MM.1S (cell line): ENCODE data around the gene ACOD1.

Experiments
- DNase-seq: peaks from one replicate; pipeline ENCODE4 v3.0.0-alpha.2; 2015
- H2AFZ ChIP-seq: fragments of 300-600 bp; sonication (generic); 2 replicates; pipeline ENCODE4 v1.6.0; 2016; ENCODE audit warnings: antibody characterized with exemption, low read length
- H3F3A ChIP-seq: fragments of 300-600 bp; sonication (generic); 2 replicates; pipeline ENCODE4 v1.6.1; 2016; ENCODE audit warnings: mild to moderate bottlenecking, antibody characterized with exemption, low read length, moderate library complexity, mixed read lengths; ENCODE audit not compliant: insufficient read depth
- H3K27ac ChIP-seq: fragments of 300-600 bp; sonication (generic); 2 replicates; pipeline ENCODE4 v1.5.1; 2016; ENCODE audit warnings: mild to moderate bottlenecking, low read length
- H3K27me3 ChIP-seq: fragments of 300-600 bp; sonication (generic); replicated peaks from 2 replicates; pipeline ENCODE4 v1.6.0; 2016; ENCODE audit warnings: low read length; ENCODE audit not compliant: insufficient read depth
- H3K36me3 ChIP-seq: fragments of 300-600 bp; sonication (generic); replicated peaks from 2 replicates; pipeline ENCODE4 v1.6.1; 2016; ENCODE audit warnings: mild to moderate bottlenecking, low read length, mixed read lengths; ENCODE audit not compliant: insufficient read depth
- H3K4me1 ChIP-seq: fragments of 300-600 bp; sonication (generic); 2 replicates; pipeline ENCODE4 v1.6.1; 2016; ENCODE audit warnings: low read length, mixed read lengths
- H3K4me2 ChIP-seq: fragments of 300-600 bp; sonication (generic); 2 replicates; pipeline ENCODE4 v1.6.0; 2016; ENCODE audit warnings: low read depth, low read length
- H3K4me3 ChIP-seq: fragments of 300-600 bp; sonication (generic); 2 replicates; pipeline ENCODE4 v1.5.1; 2016; ENCODE audit warnings: low read length, mixed read lengths
- H3K79me2 ChIP-seq: fragments of 300-600 bp; sonication (generic); 2 replicates; pipeline ENCODE4 v1.6.1; 2016; ENCODE audit warnings: mixed run types, low read length, mixed read lengths
- H3K9ac ChIP-seq: fragments of 300-600 bp; sonication (generic); 2 replicates; pipeline ENCODE4 v1.6.1; 2016; ENCODE audit warnings: low read length, mixed read lengths
- H3K9me2 ChIP-seq: fragments of 300-600 bp; sonication (generic); replicated peaks from 2 replicates; pipeline ENCODE4 v1.6.1; 2016; ENCODE audit warnings: mild to moderate bottlenecking, low read length, mixed read lengths; ENCODE audit not compliant: insufficient read depth
- H3K9me3 ChIP-seq: fragments of 300-600 bp; sonication (generic); replicated peaks from 2 replicates; pipeline ENCODE4 v1.6.1; 2016; ENCODE audit warnings: mild to moderate bottlenecking, low read length, mixed read lengths; ENCODE audit not compliant: insufficient read depth
- H4K20me1 ChIP-seq: fragments of 300-600 bp; sonication (generic); 2 replicates; pipeline ENCODE4 v1.6.1; 2016; ENCODE audit warnings: mild to moderate bottlenecking, low read length, moderate library complexity, mixed read lengths; ENCODE audit not compliant: insufficient read depth
- EZH2 ChIP-seq: fragments of 300-600 bp; sonication (generic); optimal IDR thresholded peaks from 2 replicates; pipeline ENCODE3; 2017; ENCODE audit warnings: low read depth, mild to moderate bottlenecking, antibody characterized with exemption, low read length, mixed read lengths
- EZH2phosphoT487 ChIP-seq: fragments of 300-600 bp; sonication (generic); IDR thresholded peaks from 2 replicates; pipeline ENCODE4 v1.6.1; 2018; ENCODE audit warnings: antibody characterized with exemption, low read length
- TF ChIP-seq, protein P1 (sequence below): fragments of 300-600 bp; sonication (generic); IDR thresholded peaks from 2 replicates; pipeline ENCODE4 v1.5.1; 2016; ENCODE audit warnings: antibody characterized with exemption, low read length, mixed read lengths

The ACOD1 gene

DNA sequence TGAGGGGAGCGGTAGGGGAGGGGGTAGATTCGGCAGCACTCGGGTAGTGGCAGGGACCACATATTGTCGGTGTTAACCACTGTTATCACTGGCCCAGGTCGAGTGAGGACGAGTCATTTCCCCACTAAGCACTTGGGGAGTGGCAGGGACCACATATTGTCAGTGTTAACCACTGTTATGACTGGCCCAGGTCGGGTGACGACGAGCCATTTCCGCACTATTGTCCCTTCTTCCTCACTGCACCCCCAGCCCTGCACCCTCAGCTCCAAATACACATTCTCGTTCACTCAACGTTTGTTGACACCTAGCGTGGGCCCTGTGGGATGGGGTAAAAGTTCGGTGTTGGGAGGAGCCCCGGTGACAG, 43.1 kb downstream of the ACOD1 start:
- Histone ChIP-seq H3K27ac (peak overlapping the region; percentile 79; the same call in 1 of the 2 replicates), H3K9me2 (no peaks in the 10 kb centered on the region), H3F3A (peaks cover 8% of the 10 kb centered on the region; the same call in 1 of the 2 replicates), H3K4me1 (0 out of 2 replicates have a peak, but pooled peaks cover 4% of the 10 kb centered on the region), H3K79me2 (peaks cover 16% of the 10 kb centered on the region; the same call in 1 of the 2 replicates), H3K9me3 (no peaks in the 10 kb centered on the region), H3K9ac (peak overlapping the region; percentile 82; the same call in 1 of the 2 replicates), H3K4me3 (peak overlapping the region; percentile 87), H3K27me3 (no peaks in the 10 kb centered on the region), H3K4me2 (peak overlapping the region; percentile 74), H3K36me3 (no peaks in the 10 kb centered on the region), H4K20me1 (no peaks in the 10 kb centered on the region), H2AFZ (peak overlapping the region; percentile 94)
- no peak for TF ChIP-seq EZH2phosphoT487
- no peak for DNase-seq

DNA sequence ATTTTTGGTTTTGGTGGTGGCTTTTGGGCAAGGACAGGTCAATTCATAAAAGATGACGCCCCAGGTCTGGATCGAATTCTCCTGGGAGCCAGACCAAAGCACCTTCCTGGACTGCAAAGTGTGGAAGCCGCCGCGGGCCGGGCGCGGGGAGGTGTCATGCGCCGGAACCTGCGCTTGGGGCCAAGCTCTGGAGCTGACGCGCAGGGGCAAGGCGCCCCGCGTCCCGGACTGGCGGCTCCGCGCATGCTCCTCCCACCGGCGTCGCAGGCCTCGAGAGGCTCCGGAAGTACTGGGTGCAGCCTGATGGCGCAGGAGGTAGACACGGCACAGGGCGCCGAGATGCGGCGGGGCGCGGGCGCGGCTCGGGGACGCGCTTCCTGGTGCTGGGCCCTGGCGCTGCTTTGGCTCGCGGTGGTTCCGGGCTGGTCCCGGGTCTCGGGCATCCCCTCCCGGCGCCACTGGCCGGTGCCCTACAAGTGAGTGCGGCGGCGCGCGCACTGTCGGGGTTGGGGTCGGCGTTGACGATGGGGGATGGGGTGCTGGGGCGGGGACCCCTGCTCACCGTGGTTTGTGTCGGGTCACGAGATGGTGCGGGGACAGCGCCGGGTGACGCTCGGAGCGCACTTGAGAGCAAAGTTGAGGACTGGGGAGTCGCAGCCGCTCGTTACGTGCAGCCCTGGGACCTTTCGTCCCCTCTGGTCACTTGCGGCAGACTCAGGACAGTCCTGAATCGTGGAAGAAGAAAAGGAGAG, 43.7 kb downstream of the ACOD1 start, which contains the start of gene CLN5:
TSS of gene CLN5 (plus strand) at position 286 of the 752 bp plus-strand sequence. CDS start at position 304, 18 bp downstream.
- Histone ChIP-seq H3K4me2 (peak within 1 kb of the TSS; percentile 82), H3K4me3 (peak within 1 kb of the TSS; percentile 87), H3K27me3 (no peaks in the 10 kb centered on the region), H3K9ac (peak within 1 kb of the TSS; percentile 82), H3K79me2 (peaks cover 16% of the 10 kb centered on the region; the same call in 1 of the 2 replicates), H3K4me1 (0 out of 2 replicates have a peak, but pooled peaks cover 4% of the 10 kb centered on the region), H3K36me3 (no peaks in the 10 kb centered on the region), H2AFZ (peak within 1 kb of the TSS; percentile 94), H3K9me3 (no peaks in the 10 kb centered on the region), H3K27ac (peak within 1 kb of the TSS; percentile 79), H3F3A (peaks cover 8% of the 10 kb centered on the region; the same call in 1 of the 2 replicates), H3K9me2 (no peaks in the 10 kb centered on the region), H4K20me1 (no peaks in the 10 kb centered on the region)
- peak; percentile 98 for DNase-seq
- TF ChIP-seq EZH2 (no peak), EZH2phosphoT487 (no peak)
- TF ChIP-seq, protein P1, sequence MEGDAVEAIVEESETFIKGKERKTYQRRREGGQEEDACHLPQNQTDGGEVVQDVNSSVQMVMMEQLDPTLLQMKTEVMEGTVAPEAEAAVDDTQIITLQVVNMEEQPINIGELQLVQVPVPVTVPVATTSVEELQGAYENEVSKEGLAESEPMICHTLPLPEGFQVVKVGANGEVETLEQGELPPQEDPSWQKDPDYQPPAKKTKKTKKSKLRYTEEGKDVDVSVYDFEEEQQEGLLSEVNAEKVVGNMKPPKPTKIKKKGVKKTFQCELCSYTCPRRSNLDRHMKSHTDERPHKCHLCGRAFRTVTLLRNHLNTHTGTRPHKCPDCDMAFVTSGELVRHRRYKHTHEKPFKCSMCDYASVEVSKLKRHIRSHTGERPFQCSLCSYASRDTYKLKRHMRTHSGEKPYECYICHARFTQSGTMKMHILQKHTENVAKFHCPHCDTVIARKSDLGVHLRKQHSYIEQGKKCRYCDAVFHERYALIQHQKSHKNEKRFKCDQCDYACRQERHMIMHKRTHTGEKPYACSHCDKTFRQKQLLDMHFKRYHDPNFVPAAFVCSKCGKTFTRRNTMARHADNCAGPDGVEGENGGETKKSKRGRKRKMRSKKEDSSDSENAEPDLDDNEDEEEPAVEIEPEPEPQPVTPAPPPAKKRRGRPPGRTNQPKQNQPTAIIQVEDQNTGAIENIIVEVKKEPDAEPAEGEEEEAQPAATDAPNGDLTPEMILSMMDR: no peak

DNA sequence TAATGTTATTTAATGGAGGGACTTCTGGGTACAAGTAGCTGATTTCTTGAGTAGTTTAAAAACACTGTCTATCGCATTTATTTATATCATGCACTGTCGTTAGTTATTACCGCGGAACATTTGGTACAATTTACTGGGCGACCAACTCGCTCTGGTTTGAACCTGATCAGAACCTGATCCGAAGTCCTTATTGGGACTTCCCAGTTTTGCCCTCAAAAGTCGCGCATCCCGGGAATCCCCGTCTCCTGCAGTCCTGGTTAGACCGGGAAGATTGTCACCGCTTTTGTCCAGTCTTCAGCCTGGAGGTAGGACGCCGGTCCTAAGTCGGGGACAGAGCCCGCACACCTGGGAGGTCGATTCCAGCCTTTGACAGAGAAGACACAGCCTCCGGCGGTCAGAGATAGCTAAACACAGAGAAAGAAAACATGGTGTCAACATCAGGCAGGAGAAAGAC, 44.3 kb downstream of the ACOD1 start:
- H3K4me3 ChIP-seq: peak overlapping the region; percentile 87
- TF ChIP-seq, protein P1: no peak
- TF ChIP-seq EZH2phosphoT487 (no peak), EZH2 (no peak)
- peak overlapping the region; percentile 82 for H3K4me2 ChIP-seq
- H3K79me2 ChIP-seq: peaks cover 16% of the 10 kb centered on the region; the same call in 1 of the 2 replicates
- peak overlapping the region; percentile 79 for H3K27ac ChIP-seq
- H4K20me1 ChIP-seq: no peaks in the 10 kb centered on the region
- H3K4me1 ChIP-seq: 0 out of 2 replicates have a peak, but pooled peaks cover 4% of the 10 kb centered on the region
- H3F3A ChIP-seq: peaks cover 8% of the 10 kb centered on the region; the same call in 1 of the 2 replicates
- DNase-seq: peak; percentile 35
- H3K27me3 ChIP-seq: no peaks in the 10 kb centered on the region
- H3K9ac ChIP-seq: peak overlapping the region; percentile 82
- H2AFZ ChIP-seq: peak overlapping the region; percentile 77
- H3K36me3 ChIP-seq: no peaks in the 10 kb centered on the region
- no peaks in the 10 kb centered on the region for H3K9me2 ChIP-seq
- H3K9me3 ChIP-seq: no peaks in the 10 kb centered on the region
